Coronary artery (tissue), 2 donors: ENCODE results near the gene THBS4.
"Not testable (repeated sequence)": the region's sequence is repeated elsewhere in the genome, so short reads cannot be mapped to it uniquely, and the experiment has no call there.

Source experiments
- DNase-seq: peaks from one replicate; pipeline ENCODE4 v3.0.0-alpha.2; 2017; ENCODE audit warnings: low spot score
- H3K27ac ChIP-seq, 2 donors: fragments of 200-600 bp; sonication (generic); one replicate each; pipeline ENCODE4 v1.5.1; 2016 to 2019
- H3K4me3 ChIP-seq: fragments of 200-600 bp; sonication (generic); 2 replicates; pipeline ENCODE4 v1.5.1; 2016; ENCODE audit warnings: mild to moderate bottlenecking, moderate library complexity
- CTCF ChIP-seq: fragments of 200-600 bp; sonication (generic); IDR thresholded peaks from one replicate; pipeline ENCODE4 v1.5.1; 2019; ENCODE audit warnings: antibody characterized with exemption

Gene THBS4

GRCh38 chr5:80090884-80091166, 55.7 kb downstream of the THBS4 start:
- H3K27ac ChIP-seq = no peak overlapping the region
- no peak for TF ChIP-seq CTCF
- DNase-seq = no peak
- no peak overlapping the region for H3K4me3 ChIP-seq

DNA sequence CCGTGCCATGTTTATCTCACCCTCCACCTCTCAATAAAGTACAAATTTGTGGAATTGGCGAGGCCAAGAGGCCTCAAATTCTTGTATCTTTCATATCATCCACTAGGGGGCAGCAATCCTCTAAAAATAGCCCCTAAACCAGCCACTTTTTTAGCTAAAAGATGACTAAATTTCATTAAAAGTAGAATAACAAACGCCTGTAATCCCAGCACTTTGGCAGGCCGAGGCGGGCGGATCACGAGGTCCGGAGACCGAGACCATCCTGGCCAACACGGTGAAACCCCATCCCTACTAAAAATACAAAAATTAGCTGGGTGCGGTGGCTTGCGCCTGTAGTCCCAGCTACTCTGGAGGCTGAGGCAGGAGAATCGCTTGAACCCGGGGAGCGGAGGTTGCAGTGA, 56.6 kb downstream of the THBS4 start:
- H3K4me3 ChIP-seq, DNase-seq, H3K27ac ChIP-seq: not testable (repeated sequence)
- peak; percentile 65 for TF ChIP-seq CTCF

DNA sequence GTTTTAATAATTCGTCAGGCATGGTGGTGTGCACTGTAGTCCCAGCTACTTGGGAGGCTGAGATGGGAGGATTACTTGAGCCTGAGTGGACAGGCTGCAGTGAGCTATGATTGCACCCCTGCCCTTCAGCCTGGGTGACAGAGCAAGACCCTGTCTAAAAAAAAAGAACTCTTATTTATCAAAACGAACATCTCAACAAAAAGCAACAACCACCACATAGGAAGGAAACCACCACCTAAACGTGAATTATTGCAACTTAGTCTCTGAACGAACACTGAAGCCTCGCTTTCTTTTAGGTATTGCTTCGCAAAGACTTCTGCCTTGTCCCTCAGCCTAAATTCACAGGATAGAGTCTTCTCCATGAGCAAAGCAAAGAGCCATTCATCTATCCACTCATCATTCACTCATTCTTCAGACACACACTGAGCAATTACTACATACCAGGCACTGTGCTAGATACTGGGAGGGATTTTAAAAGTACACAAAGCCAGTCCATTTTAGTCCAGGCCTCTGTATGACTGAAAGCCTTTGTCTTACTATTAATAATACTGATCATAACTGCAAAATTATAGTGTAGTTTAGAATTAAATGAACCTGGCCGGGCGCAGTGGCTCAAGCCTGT, 57.4 kb downstream of the THBS4 start:
- Histone ChIP-seq H3K27ac (no peak overlapping the region), H3K4me3 (no peak overlapping the region)
- DNase-seq = no peak
- no peak for TF ChIP-seq CTCF

DNA sequence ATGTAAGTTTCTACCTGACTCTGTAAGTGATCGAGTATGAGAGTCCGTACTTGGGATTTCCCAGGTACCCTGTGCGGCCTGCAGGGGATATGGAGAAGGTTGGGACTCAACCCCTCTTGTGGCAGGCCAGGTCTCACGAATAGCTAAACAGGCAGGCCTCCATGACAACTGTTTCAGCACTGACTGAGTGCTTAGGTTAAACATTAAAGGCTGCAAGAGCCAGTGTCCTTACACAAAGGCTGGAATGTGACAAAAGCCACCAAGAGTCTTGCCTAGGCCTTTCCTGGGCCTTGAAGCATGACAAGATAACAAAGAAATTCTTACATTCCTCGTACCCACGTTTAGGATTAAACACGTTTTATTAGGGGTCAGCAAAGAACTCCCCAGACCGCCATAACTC, 58.6 kb downstream of the THBS4 start:
- H3K4me3 ChIP-seq = no peak overlapping the region
- no peak for TF ChIP-seq CTCF
- H3K27ac ChIP-seq = no peak overlapping the region
- DNase-seq = no peak

- no peak for TF ChIP-seq CTCF
- Histone ChIP-seq H3K27ac (no peak overlapping the region), H3K4me3 (no peak overlapping the region)
- no peak for DNase-seq
Observed at GRCh38 chr5:80094236-80094738, 59.1 kb downstream of the THBS4 start.

DNA sequence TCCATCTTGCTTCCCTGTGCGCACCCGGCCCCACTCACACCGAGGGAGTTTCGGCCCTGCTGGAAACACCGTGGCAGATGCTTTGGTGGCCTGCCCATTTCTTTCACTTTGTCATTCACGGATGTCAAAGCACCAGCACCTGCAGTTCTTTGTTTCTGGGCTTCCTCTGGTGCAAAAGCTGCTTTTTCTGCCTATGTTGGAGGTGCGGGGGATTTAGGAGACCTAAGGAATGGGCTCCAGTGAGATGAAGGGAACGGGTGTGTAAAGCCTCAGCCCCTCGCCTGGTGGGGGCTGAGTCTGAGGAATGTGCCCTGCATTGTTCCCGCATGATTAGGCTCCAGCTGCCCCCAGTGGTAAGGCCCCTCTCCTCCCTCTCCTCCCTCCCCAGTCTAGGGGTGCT, 62.3 kb downstream of the THBS4 start:
- no peak for TF ChIP-seq CTCF
- Histone ChIP-seq H3K27ac (no peak overlapping the region), H3K4me3 (no peak overlapping the region)
- no peak for DNase-seq

GRCh38 chr5:80101993-80102392, 66.8 kb downstream of the THBS4 start:
- DNase-seq = no peak
- no peak for TF ChIP-seq CTCF
- Histone ChIP-seq H3K27ac (no peak overlapping the region), H3K4me3 (no peak overlapping the region)
